Mesendoderm (in vitro differentiated cells): ENCODE measurements around the gene CLEC17A.

Experiments used
- DNase-seq: peaks from one replicate; pipeline ENCODE4 v3.0.0; 2013
- H2AK5ac ChIP-seq: 2 replicates; pipeline ENCODE4 v1.6.1; 2013; ENCODE audit warnings: low read length, inconsistent platforms
- H2BK120ac ChIP-seq: 2 replicates; pipeline ENCODE4 v1.6.1; 2013; ENCODE audit warnings: low read depth, mild to moderate bottlenecking, low read length, moderate library complexity, mixed read lengths
- H2BK15ac ChIP-seq: replicated peaks from 2 replicates; pipeline ENCODE4 v1.6.1; 2013; ENCODE audit warnings: low read depth, mild to moderate bottlenecking, moderate library complexity
- H2BK5ac ChIP-seq: 2 replicates; pipeline ENCODE4 v1.6.1; 2013; ENCODE audit warnings: low read length, inconsistent platforms
- H3K18ac ChIP-seq: 2 replicates; pipeline ENCODE4 v1.6.1; 2013; ENCODE audit warnings: mild to moderate bottlenecking, low read length, mixed read lengths
- H3K23ac ChIP-seq: one replicate; pipeline ENCODE4 v1.6.1; 2013; ENCODE audit warnings: low read length
- H3K27ac ChIP-seq: 2 replicates; pipeline ENCODE4 v1.5.1; 2013; ENCODE audit warnings: low read depth, mild to moderate bottlenecking, inconsistent platforms, low read length, moderate library complexity
- H3K27me3 ChIP-seq: 2 replicates; pipeline ENCODE4 v1.6.1; 2013; ENCODE audit warnings: low read length, control low read depth, mild to moderate bottlenecking, inconsistent platforms; ENCODE audit not compliant: insufficient read depth, poor library complexity
- H3K36me3 ChIP-seq: 2 replicates; pipeline ENCODE4 v1.6.1; 2013; ENCODE audit warnings: low read length, inconsistent platforms; ENCODE audit not compliant: control insufficient read depth, insufficient read depth
- H3K4ac ChIP-seq: one replicate; pipeline ENCODE4 v1.6.1; 2013; ENCODE audit warnings: low read depth, mild to moderate bottlenecking, low read length, moderate library complexity
- H3K4me1 ChIP-seq: 2 replicates; pipeline ENCODE4 v1.6.1; 2013; ENCODE audit warnings: low read depth, low read length, inconsistent platforms; ENCODE audit not compliant: control insufficient read depth
- H3K4me2 ChIP-seq: 2 replicates; pipeline ENCODE4 v1.6.1; 2013; ENCODE audit warnings: low read length
- H3K4me3 ChIP-seq: 2 replicates; pipeline ENCODE4 v1.5.1; 2013; ENCODE audit warnings: mild to moderate bottlenecking, low read length
- H3K56ac ChIP-seq: one replicate; pipeline ENCODE4 v1.6.1; 2013; ENCODE audit warnings: low read length
- H3K79me1 ChIP-seq: 2 replicates; pipeline ENCODE4 v1.6.1; 2013; ENCODE audit warnings: low read length, inconsistent platforms
- H3K79me2 ChIP-seq: 2 replicates; pipeline ENCODE4 v1.6.1; 2013; ENCODE audit warnings: mild to moderate bottlenecking, low read length; ENCODE audit not compliant: control insufficient read depth, insufficient read depth
- H3K9ac ChIP-seq: 2 replicates; pipeline ENCODE4 v1.6.1; 2013; ENCODE audit warnings: low read length, inconsistent platforms
- H4K5ac ChIP-seq: one replicate; pipeline ENCODE4 v1.6.1; 2013; ENCODE audit warnings: low read length
- H4K8ac ChIP-seq: one replicate; pipeline ENCODE4 v1.6.1; 2013; ENCODE audit warnings: low read depth, mild to moderate bottlenecking, control low read depth, low read length, moderate library complexity
- WGBS: extraction: QIAGEN DNeasy Blood & Tissue Kit; methylation state at CpG from one replicate; pipeline ENCODE4 v1.1.7; 2013; ENCODE audit warnings: low lambda C conversion rate, missing lambda C conversion rate; ENCODE audit not compliant: insufficient coverage; ENCODE audit errors: extremely low coverage; 5-methylcytosine and 5-hydroxymethylcytosine counted together

CLEC17A gene

GRCh38 chr19:14561249-14561648, 21.6 kb upstream of the CLEC17A start:
- H3K4me3 ChIP-seq, result no peak overlapping the region
- no peak overlapping the region for H3K4ac ChIP-seq
- no peak overlapping the region for H3K23ac ChIP-seq
- no CpG with 5 or more reads among the region's 8 CpGs for WGBS
- no peak overlapping the region for H2BK15ac ChIP-seq
- peaks cover 10% of the 10 kb centered on the region for H3K79me1 ChIP-seq
- no peak for DNase-seq
- no peak overlapping the region for H4K8ac ChIP-seq
- no peak overlapping the region for H3K18ac ChIP-seq
- H3K79me2 ChIP-seq, result peaks cover 12% of the 10 kb centered on the region
- peak overlapping the region; percentile 59 for H3K27ac ChIP-seq
- no peak overlapping the region for H2BK120ac ChIP-seq
- peaks cover 7% of the 10 kb centered on the region for H3K4me1 ChIP-seq
- peak overlapping the region; percentile 50 for H3K56ac ChIP-seq
- H2BK5ac ChIP-seq, result no peak overlapping the region
- H3K27me3 ChIP-seq, result no peaks in the 10 kb centered on the region
- no peak overlapping the region for H2AK5ac ChIP-seq
- no peak overlapping the region for H4K5ac ChIP-seq
- H3K9ac ChIP-seq, result peak overlapping the region; percentile 43
- no peaks in the 10 kb centered on the region for H3K36me3 ChIP-seq
- H3K4me2 ChIP-seq, result no peak overlapping the region

- H3K27ac ChIP-seq, result peak overlapping the region; percentile 59
- H2BK15ac ChIP-seq, result no peak overlapping the region
- no peak overlapping the region for H3K18ac ChIP-seq
- no peak overlapping the region for H4K8ac ChIP-seq
- no peaks in the 10 kb centered on the region for H3K36me3 ChIP-seq
- H3K4me2 ChIP-seq, result no peak overlapping the region
- no peak overlapping the region for H3K4me3 ChIP-seq
- peak overlapping the region; percentile 43 for H3K9ac ChIP-seq
- H3K79me1 ChIP-seq, result peaks cover 10% of the 10 kb centered on the region
- H2BK120ac ChIP-seq, result no peak overlapping the region
- H3K79me2 ChIP-seq, result peaks cover 12% of the 10 kb centered on the region
- no CpG with 5 or more reads among the region's 22 CpGs for WGBS
- H3K4ac ChIP-seq, result no peak overlapping the region
- H2AK5ac ChIP-seq, result no peak overlapping the region
- H2BK5ac ChIP-seq, result no peak overlapping the region
- DNase-seq, result peak; percentile 53
- peak overlapping the region; percentile 45 for H3K23ac ChIP-seq
- H3K56ac ChIP-seq, result peak overlapping the region; percentile 50
- no peaks in the 10 kb centered on the region for H3K27me3 ChIP-seq
- peaks cover 7% of the 10 kb centered on the region for H3K4me1 ChIP-seq
- H4K5ac ChIP-seq, result no peak overlapping the region
These were observed 21.0 kb upstream of the CLEC17A start for GRCh38 chr19:14561847-14562351.

GRCh38 chr19:14562660-14563589, 20.0 kb upstream of the CLEC17A start:
- Histone ChIP-seq H3K4me1 (peaks cover 7% of the 10 kb centered on the region), H4K8ac (no peak overlapping the region), H3K36me3 (no peaks in the 10 kb centered on the region), H3K56ac (peak overlapping the region; percentile 70), H3K18ac (no peak overlapping the region), H3K27ac (no peak overlapping the region), H3K4me3 (no peak overlapping the region), H3K9ac (peak overlapping the region; percentile 27), H2BK15ac (no peak overlapping the region), H2BK5ac (no peak overlapping the region), H2BK120ac (no peak overlapping the region), H3K23ac (no peak overlapping the region), H3K27me3 (no peaks in the 10 kb centered on the region), H3K4ac (no peak overlapping the region), H3K79me2 (peaks cover 12% of the 10 kb centered on the region), H4K5ac (no peak overlapping the region), H2AK5ac (no peak overlapping the region), H3K79me1 (peaks cover 10% of the 10 kb centered on the region), H3K4me2 (no peak overlapping the region)
- WGBS, result no CpG with 5 or more reads among the region's 23 CpGs
- no peak for DNase-seq

GRCh38 chr19:14563590-14563926, 19.3 kb upstream of the CLEC17A start:
- no CpG with 5 or more reads among the region's 16 CpGs for WGBS

GRCh38 chr19:14563989-14564651, 18.8 kb upstream of the CLEC17A start:
- H3K27ac ChIP-seq, result no peak overlapping the region
- H3K79me2 ChIP-seq, result peaks cover 10% of the 10 kb centered on the region
- no CpG with 5 or more reads among the region's 33 CpGs for WGBS
- H2BK5ac ChIP-seq, result no peak overlapping the region
- H3K4me2 ChIP-seq, result no peak overlapping the region
- H3K27me3 ChIP-seq, result no peaks in the 10 kb centered on the region
- no peak overlapping the region for H2BK120ac ChIP-seq
- no peak overlapping the region for H3K23ac ChIP-seq
- H2BK15ac ChIP-seq, result no peak overlapping the region
- peaks cover 5% of the 10 kb centered on the region for H3K4me1 ChIP-seq
- no peak overlapping the region for H3K18ac ChIP-seq
- no peak overlapping the region for H3K4ac ChIP-seq
- peaks cover 9% of the 10 kb centered on the region for H3K79me1 ChIP-seq
- no peak overlapping the region for H3K56ac ChIP-seq
- H4K8ac ChIP-seq, result no peak overlapping the region
- no peak overlapping the region for H3K4me3 ChIP-seq
- no peaks in the 10 kb centered on the region for H3K36me3 ChIP-seq
- no peak overlapping the region for H4K5ac ChIP-seq
- no peak overlapping the region for H2AK5ac ChIP-seq
- H3K9ac ChIP-seq, result no peak overlapping the region
- DNase-seq, result peak; percentile 84

More at GRCh38 chr19:14563590-14563926, 19.3 kb upstream of the CLEC17A start:
- Histone ChIP-seq H3K4me2 (no peak overlapping the region), H3K4me3 (no peak overlapping the region), H2BK120ac (no peak overlapping the region), H4K5ac (no peak overlapping the region), H3K27ac (no peak overlapping the region), H2BK5ac (no peak overlapping the region), H4K8ac (no peak overlapping the region), H3K27me3 (no peaks in the 10 kb centered on the region), H2BK15ac (no peak overlapping the region), H3K9ac (no peak overlapping the region), H3K79me2 (peaks cover 12% of the 10 kb centered on the region), H3K56ac (no peak overlapping the region), H3K4ac (no peak overlapping the region), H3K79me1 (peaks cover 11% of the 10 kb centered on the region), H3K36me3 (no peaks in the 10 kb centered on the region), H3K23ac (no peak overlapping the region), H3K4me1 (peaks cover 5% of the 10 kb centered on the region), H2AK5ac (no peak overlapping the region), H3K18ac (no peak overlapping the region)
- DNase-seq, result no peak
